GM21528 (cell line): ENCODE measurements around the gene SPOUT1.
A peak's percentile ranks its signal among the peaks of the same experiment; 100 is the strongest.
"Not testable (repeated sequence)": the region's sequence is repeated elsewhere in the genome, so short reads cannot be mapped to it uniquely, and the experiment has no call there.

Source experiments
- ATAC-seq: cut with Tn5 transposase; IDR thresholded peaks from one replicate; pipeline ENCODE4 v1.9.1; 2021; ENCODE audit warnings: mild to moderate bottlenecking, moderate library complexity; ENCODE audit not compliant: unreplicated experiment, low FRiP score

SPOUT1 gene, protein sequence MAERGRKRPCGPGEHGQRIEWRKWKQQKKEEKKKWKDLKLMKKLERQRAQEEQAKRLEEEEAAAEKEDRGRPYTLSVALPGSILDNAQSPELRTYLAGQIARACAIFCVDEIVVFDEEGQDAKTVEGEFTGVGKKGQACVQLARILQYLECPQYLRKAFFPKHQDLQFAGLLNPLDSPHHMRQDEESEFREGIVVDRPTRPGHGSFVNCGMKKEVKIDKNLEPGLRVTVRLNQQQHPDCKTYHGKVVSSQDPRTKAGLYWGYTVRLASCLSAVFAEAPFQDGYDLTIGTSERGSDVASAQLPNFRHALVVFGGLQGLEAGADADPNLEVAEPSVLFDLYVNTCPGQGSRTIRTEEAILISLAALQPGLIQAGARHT

DNA sequence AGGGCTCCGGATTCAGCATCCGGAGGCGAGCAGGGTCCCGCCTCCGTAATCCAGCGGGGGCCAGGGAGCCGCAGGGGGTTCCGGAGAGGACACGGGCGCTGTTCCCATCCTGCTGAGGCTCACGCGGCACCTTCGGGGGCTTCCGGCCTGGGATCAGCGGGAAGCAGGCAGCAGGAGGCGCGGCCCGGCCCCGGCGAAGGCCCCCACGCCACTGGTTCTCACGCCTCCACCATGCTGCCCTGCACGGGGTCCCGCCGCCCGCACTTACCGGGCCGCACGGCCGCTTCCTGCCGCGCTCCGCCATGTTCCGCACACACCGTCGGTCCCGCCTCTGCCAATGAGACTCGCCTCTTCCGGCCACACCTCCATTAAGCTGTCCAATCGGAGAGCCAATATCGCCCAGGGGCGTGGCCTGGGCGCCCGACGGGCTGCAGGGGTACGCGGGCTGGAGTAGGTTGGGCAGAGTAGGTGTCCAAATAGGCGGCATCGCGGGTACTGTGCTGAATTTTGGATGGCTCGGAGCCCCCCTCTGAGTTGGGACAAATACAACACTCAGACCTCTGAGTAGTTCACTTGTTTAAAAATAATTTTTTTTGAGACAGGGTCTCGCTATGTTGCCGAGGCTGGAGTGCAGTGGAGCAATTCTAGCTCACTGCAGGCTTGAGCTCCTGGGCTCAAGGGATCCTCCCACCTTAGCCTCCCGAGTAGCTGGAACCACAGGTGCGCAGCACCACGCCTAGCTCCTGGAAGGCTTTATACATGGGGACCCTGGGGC lies at the start of gene SPOUT1:
TSS of gene SPOUT1 (minus strand) at position 318 of the 775 bp plus-strand sequence. CDS start at position 304, 14 bp downstream.
- peak; percentile 97 for ATAC-seq

DNA sequence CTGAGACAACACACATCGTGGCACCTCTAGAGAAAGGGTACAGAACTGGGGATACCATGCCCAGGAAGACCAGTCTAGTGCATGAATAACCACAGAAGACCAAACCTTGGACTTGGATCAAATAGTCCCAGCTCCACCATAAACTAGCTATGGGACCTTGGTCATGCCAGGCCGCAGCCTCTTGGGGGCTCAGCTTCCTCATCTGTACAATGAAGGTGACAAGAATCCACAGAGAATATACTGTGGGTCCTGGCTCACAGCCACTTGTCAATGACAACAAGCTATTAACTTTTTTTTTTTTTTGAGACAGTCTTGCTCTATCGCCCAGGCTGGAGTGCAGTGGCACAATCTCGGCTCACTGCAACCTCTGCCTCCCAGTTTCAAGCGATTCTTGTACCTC lies 48.3 kb upstream of the SPOUT1 start:
- ATAC-seq = no peak

DNA sequence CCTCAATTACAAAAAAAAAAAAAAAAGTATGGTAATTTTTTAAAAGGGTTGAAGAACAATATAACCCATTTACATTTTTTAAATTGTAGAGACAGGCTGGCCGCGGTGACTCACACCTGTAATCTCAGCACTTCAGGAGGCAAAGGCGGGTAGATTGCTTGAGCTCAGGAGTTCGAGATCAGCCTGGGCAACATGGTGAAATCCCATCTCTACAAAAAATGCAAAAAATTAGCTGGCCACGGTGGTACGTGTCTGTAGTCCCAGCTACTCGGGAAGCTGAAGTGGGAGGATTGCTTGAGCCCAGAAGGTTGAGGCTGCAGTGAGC lies 41.3 kb upstream of the SPOUT1 start:
- ATAC-seq = not testable (repeated sequence)

DNA sequence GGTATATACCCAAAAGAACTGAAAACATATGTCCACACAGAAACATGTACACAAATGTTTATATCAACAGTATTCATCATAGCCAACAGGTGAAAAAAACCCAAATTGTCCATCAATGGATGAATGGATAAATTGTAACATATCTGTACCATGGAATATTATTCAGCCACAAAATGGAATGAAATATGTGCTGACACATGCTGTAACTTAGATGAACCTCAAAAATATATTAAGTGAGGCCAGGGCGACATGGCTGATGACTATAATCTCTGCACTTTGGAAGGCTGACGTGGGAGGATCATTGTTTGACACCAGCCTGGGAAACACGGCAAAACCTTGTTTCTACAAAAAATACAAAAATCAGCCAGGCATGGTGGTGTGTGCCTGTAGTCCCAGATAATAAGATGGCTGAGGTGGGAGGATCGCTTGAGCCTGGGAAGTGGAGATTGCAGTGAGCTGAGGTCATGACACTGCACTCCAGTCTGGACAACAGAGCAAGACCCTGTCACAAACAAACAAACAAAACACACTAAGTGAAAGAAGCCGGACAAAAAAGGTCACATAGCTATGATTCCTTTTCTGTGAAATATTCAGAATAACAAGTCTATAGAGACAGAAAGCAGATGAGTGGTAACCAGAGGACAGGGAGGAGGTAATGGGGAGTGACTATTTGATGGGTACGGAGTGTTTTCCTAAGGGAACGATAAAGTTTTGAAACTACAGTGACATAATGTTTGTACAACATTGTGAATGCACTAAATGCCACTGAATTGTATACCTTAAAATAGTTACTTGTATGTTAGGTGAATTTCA lies 40.7 kb upstream of the SPOUT1 start:
- ATAC-seq = no peak

DNA sequence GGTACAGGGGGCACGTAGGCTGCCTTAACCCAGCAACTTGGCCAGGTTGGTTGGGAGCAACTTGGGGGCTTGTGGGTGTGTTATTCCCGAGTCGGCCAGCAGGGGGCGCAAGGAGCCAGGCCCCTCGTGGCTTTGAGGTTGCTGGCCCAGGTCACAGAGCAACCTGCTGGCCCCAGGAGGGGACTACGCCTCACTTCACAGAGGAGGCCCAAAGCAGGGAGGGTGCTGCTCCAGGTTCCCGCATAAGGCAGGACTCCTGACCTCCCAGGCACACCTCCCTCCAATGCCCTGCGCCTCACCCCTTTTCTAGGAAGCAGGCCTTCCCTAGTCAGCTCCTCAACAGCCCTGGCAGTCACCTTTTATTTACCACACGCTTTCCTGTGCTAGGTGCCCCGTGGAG lies 34.1 kb upstream of the SPOUT1 start:
- no peak for ATAC-seq

DNA sequence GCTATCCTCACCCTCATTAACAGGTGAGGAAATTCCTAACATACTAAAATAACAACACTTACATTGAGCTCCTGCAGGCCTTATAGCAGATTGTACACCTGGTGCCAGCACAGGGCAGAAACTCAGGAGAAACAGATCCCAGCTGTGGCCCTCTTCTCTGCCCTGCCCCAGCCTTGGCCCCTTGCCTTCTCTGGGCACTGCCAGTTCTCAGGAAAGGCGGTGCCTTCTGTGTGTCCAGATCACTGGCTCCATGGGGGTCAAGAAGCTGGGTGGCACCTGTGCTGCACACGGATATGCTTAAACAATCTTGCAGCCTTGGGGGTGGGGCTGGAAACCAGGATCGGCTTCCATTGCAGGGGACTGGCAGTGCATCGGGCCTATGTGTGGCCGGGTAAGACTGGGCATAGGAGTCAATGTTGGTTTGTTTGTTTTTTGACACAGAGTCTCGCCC lies 32.8 kb upstream of the SPOUT1 start:
- ATAC-seq = no peak

DNA sequence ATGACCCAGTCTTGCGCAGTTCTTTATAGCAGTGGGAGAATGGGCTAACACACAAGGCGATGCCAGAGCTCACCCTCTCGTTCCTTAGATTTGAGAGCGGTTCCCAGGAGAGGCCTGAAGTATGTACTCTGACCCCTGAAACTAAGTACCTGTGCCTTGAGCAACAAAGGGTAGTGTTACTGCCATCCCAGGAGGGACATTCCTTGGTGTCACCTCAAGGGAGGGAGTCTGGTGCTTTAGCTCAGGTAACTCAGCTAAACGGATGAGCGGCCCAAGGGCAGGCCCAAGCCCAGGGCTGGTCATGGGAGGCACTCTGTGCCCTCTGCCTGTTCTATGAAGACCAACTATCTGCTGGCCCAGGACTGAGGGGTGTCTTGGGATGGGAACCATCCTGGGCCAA lies 31.9 kb upstream of the SPOUT1 start:
- no peak for ATAC-seq

DNA sequence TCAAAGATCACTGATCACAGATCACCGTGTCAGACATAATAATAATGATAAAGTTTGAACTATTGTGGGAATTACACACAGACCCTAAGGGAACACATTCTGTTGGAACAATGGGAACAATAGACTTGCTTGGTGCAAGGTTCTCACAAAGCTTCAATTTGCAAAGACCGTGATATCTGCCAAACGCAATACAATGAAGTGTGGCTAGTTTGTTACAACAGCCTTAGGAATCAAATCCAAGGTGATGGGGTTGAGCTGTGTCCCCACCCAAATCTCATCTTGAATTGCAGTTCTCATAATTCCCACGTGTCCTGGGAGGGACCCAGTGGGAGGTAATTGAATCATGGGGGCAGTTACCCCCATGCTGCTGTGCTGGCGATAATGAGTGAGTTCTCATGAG lies 31.3 kb upstream of the SPOUT1 start:
- no peak for ATAC-seq

DNA sequence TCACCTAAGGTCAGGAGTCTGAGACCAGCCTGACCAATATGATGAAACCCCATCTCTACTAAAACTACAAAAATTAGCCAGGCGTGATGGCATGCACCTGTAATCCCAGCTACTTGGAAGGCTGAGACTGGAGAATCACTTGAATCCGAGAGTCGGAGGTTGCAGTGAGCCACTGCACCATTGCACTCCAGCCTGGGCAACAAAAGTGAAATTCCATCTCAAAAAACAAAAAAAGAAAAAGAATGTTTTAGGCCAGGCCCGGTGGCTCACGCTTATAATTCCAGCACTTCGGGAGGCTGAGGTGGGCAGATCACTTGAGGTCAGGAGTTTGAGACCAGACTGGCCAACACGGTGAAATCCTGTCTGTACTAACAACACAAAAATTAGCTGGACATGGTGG lies 28.9 kb upstream of the SPOUT1 start:
- not testable (repeated sequence) for ATAC-seq

DNA sequence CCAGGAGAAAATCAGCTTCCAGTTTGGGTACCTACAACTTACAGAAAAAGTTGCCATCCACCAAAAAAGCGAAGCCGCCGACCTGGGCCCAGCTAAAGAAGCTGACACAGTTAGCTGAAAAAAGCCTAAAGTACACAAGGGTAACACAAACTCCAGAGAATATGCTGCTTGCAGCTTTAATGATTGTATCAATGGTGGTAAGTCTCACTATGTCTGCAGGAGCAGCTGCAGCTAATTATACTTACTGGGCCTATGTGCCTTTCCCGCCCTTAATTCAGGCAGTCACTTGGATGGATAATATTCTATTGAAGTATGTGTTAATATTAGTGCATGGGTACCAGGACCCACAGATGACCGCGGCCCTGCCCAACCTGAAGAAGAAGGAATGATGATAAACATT lies 24.9 kb upstream of the SPOUT1 start:
- ATAC-seq = not testable (repeated sequence)

DNA sequence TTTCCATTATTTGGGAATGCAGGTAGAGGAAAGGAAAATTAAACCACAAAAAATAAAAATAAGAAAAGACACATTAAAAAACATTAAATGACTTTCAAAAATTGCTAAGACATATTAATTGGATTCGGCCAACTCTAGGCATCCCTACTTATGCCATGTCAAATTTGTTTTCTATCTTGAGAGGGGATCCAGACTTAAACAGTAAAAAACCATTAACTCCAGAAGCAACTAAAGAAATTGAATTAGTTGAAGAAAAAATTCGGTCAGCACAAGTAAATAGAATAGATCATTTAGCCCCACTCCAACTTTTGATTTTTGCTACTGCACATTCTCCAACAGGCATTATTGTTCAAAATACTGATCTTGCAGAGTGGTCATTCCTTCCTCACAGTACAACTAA lies 23.1 kb upstream of the SPOUT1 start:
- ATAC-seq = not testable (repeated sequence)

DNA sequence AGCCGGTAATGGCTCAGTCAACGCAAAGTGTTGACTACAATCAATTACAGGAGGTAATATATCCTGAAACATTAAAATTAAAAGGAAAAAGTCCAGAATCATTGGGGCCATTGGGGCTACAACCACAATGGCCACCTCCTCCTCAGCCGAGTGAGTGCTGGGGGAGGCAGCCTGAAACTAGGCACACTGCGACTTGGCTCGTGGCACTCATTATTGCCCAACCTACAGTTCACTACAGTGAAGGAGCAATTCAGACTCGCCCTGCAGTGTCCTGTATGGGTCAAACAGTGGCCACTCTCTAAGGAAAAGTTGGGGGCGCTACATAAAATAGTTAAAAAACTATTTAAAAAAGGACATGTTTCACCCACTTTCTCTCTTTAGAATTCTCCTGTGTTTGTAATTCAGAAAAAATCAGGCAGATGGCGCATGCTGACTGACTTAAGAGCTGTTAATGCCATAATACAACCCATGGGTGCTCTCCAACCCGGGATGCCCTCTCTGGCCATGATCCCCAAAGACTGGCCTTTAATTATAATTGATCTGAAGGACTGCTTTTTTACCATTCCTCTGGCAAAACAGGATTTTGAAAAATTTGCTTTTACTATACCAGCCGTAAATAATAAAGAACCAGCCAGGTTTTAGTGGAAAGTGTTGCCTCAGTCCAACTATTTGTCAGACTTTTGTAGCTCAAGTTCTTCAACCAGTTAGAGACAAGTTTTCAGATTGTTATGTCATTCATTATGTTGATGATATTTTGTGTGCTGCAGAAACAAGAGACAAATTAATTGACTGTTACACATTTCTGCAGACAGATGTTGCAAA lies 22.4 kb upstream of the SPOUT1 start:
- ATAC-seq = not testable (repeated sequence)

DNA sequence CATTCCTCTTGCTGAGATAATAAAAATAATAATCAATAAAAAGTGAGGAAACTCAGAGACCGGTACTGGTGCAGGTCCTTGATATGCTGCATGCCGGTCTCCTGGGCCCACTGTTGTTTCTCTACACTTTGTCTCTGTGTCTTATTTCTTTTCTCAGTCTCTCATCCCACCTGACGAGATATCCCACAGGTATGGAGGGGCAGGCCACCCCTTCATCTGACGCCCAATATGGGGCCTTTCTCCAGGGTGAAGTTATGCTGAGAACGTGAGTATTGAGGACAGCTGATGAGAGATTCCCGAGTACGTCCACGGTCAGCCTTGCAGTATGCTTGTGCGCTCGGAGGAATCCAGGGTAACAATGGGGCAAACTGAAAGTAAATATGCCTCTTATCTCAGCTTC lies 21.4 kb upstream of the SPOUT1 start:
- not testable (repeated sequence) for ATAC-seq

DNA sequence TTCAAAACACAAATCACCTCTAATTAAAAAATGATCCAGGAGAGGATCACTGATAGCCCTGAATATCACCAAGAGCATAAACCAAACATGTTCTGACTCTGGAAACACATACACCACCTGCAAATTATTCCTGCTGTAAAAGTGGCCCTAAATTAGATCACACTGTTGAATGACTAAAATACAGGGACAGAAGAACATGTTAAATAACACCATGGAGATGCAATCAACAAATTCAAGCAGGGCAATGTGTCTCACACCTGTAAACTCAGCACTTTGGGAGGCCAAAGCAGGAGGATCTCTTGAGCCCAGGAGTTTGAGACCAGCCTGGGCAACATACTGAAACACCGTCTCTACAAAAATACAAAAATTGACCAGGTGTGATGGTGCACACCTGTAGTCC lies 18.2 kb upstream of the SPOUT1 start:
- no peak for ATAC-seq

DNA sequence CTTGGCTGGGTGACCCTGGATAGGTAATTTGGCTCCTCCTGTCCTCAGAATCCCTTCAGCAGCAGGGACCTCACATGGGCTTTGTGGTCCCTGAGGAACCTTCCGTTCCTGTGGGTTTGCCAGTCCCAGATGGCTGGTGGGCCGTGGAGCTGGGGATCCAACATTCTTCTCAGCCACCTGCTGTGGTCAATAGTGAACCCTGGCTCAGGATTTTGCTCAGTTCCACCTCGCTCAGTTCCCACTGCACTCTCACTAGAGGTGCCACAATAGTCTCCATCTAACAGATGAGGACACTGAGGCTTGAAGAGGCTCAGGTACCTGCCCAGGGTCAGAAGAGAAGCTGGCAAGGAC lies 17.1 kb upstream of the SPOUT1 start:
- no peak for ATAC-seq

DNA sequence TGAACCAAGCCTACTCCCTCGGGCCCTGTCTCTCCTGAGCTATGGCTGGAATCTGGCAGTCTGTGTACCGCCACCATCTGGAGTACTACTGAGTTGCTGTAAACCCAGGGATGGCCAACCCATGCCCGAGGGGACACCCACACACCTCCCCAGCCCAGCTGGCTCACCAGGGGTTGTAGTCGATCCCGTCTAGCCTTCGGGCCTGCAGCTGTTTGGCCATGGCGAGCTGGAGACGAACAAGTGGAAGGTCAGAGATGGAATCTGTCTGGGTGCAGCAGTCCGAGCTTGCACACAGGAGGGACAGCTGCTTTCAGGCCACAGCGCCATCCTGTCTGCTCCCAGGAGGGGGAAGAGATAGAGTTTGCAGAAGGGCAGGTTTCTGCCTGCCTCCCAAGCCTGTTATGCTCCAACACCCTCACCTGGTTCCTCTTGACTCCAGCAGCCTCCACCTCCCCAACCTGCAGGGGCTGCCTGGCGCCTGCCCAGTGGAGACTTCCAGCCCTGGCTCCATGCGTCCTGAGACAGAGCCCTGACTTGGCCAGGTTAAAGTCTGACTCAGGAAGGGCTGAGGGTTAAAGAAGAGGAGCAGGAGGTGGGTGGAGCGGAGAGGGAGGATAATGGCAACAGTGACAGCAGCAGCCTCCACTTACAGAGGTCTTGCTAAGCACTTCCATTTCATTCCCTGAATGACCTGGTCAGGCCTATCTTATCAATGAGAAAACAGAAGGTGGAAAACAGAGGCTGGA lies 15.8 kb upstream of the SPOUT1 start:
- no peak for ATAC-seq

DNA sequence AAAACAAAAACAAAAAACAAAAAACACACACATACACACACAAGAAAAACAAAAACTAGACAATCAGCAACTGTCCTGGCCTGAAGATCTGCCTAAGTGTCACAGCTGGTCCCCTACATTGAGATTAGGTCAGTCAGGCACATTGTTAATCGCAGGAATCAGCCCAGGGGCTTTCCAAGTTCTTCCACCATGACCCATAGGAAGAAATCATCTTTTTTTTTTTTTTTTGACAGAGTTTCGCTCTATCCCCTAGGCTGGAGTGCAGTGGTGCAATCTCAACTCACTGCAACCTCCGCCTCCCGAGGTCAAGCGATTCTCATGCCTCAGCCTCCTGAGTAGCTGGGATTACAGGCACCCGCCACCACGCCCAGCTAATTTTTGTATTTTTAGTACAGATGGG lies 13.6 kb upstream of the SPOUT1 start:
- ATAC-seq = not testable (repeated sequence)

DNA sequence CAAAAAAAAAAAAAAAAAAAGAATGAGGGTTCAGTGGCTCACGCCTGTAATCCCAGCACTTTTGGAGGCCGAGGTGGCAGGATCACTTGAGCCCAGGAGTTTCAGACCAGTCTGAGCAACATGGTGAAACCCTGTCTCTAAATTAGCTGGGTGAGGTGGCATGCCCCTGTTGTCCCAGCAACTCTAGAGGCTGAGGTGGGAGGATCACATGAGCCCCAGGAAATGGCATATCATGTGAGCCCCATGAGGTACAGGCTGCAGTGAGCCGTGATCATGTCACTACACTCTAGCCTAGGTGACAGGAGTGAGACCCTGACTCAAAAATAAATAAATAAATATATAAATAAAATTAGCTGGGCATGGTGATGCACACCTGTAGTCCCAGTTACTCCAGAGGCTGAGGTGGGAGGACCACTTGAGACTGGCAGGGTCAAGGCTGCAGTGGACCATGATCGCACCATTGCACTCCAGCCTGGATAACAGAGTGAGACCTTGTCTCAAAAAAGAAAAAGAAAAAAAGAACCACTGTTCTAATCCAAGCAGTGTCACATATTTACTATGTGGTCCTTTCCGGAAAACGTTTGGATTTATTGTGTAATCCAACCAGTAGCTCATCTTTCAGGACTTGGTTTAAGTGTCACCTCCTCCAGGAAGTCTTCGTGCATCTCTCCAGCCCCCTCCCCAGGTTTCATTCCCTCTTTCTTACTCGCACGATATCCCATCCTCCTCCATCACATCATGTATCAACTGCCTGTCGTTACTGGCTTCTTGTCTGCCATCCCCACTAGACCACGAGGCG lies 12.3 kb upstream of the SPOUT1 start:
- no peak for ATAC-seq

DNA sequence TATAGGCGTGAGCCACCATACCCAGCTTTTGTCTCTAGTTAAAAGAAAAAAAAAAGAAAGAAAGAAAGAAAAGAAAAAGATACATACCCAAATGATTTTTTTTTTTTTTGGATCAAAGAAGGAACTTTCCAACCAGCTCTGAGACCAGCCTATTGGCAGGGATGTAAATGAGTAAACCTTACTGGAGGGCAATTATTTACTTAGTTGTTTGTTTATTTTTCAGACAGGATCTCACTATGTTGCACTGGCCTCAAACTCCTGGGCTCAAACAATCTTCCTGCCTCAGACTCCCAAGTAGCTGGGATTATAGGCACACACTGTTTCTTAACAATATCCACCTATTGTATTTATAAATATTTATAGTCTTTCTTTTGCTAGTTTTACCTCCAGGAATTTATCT lies 10.9 kb upstream of the SPOUT1 start:
- ATAC-seq = no peak
